Motor neuron (in vitro differentiated cells): ENCODE results near the gene RNF214. TPM values are rescaled to one million over a fixed set of nuclear protein-coding genes. Genes with fewer than 3 reads are reported as not detected.
"Not testable (repeated sequence)": the region's sequence is repeated elsewhere in the genome, so short reads cannot be mapped to it uniquely, and the experiment has no call there.

Source experiments
- ATAC-seq, 8 experiments: fragments of 200-7000 bp; cut with Tn5 transposase; replicated peaks in 6 of 8; 2 replicates each; pipeline ENCODE4 v1.8.0; 2021; ENCODE audit warnings: mild to moderate bottlenecking in 8 of 8, moderate library complexity in 8 of 8
- H3K27ac ChIP-seq, 2 donors: fragments of 250-450 bp; sonication (Bioruptor Pico); 2 replicates each; pipeline ENCODE4 v1.9.0; 2021; ENCODE audit warnings: antibody characterized with exemption in 2 of 2, mild to moderate bottlenecking in 2 of 2, moderate library complexity in 1 of 2
- H3K4me1 ChIP-seq, 2 donors: fragments of 250-450 bp; sonication (Bioruptor Pico); replicated peaks in 1 of 2; 2 replicates each; pipeline ENCODE4 v1.6.1; 2021; ENCODE audit warnings: antibody characterized with exemption in 2 of 2, mild to moderate bottlenecking in 2 of 2, moderate library complexity in 1 of 2
- H3K4me3 ChIP-seq, 5 donors: fragments of 250-450 bp; sonication (Bioruptor Pico); 2 replicates each; pipeline ENCODE4 v1.9.0; 2021; ENCODE audit warnings: antibody characterized with exemption in 5 of 5, mild to moderate bottlenecking in 5 of 5, moderate library complexity in 4 of 5
- WGBS, 10 experiments: fragments of 450-650 bp; shearing (Covaris generic); methylation state at CpG; one replicate each; pipeline ENCODE4 v1.0.0; 2022; 5-methylcytosine and 5-hydroxymethylcytosine counted together
- in situ Hi-C, 9 experiments: fragments of 400-800 bp; cut with MboI; loops; one replicate each; pipeline ENCODE4 v1.15.0; 2021; ENCODE audit warnings: low sequenced_read_pairs in 9 of 9, low pct_unique_long_range_greater_than_20kb in 2 of 9; ENCODE audit not compliant: unreplicated experiment in 9 of 9
- total RNA-seq, 8 experiments: library from RNA; unstranded; fragments of 300-600 nt; gene quantifications; 2 replicates each; pipeline versions ENCODE4 v1.2.3 to v1.2.4, GENCODE V29; 2022

Gene RNF214
- total RNA-seq, 8 experiments from 2014 or later, result 10.2 to 33.0 (median 21.2) TPM

GRCh38 chr11:117238221-117238620, 5.8 kb downstream of the RNF214 start:
- 80 to 100% (median 95%) methylated on average over 1 to 5 of the region's 5 CpGs; no CpG with 5 or more reads in 1 of the 10 experiments for WGBS, 10 experiments
- Histone ChIP-seq H3K27ac (no peak overlapping the region), H3K4me3 (no peak overlapping the region), H3K4me1 (peaks cover 5 to 11% of the 10 kb centered on the region in 2 donors)
- no peak for ATAC-seq
- in situ Hi-C loops, result no loop called here

- H3K4me3 ChIP-seq, result no peak overlapping the region
- peaks cover 0 to under 1% of the 10 kb centered on the region in 2 donors for H3K4me1 ChIP-seq
- peak in 2 of 8 experiments; percentile 97 to 99 for ATAC-seq
- no peak overlapping the region for H3K27ac ChIP-seq
- in situ Hi-C loops, result no loop called here
- WGBS, 10 experiments, result 14 to 100% (median 77%) methylated on average over 1 to 5 of the region's 6 CpGs; no CpG with 5 or more reads in 1 of the 10 experiments
These were observed 6.8 kb downstream of the RNF214 start for GRCh38 chr11:117239295-117239694.

- Histone ChIP-seq H3K27ac (no peak overlapping the region), H3K4me3 (no peak overlapping the region), H3K4me1 (no peaks in the 10 kb centered on the region)
- in situ Hi-C loops, result no loop called here
- ATAC-seq, result no peak
- WGBS, 10 experiments, result 57 to 100% (median 100%) methylated on average over 1 to 4 of the region's 4 CpGs; no CpG with 5 or more reads in 4 of the 10 experiments
These were observed 15.9 kb downstream of the RNF214 start for GRCh38 chr11:117248341-117248740.

- in situ Hi-C loops, result no loop called here
- no peak overlapping the region for H3K4me3 ChIP-seq
- ATAC-seq, result no peak
- no peaks in the 10 kb centered on the region for H3K4me1 ChIP-seq
- H3K27ac ChIP-seq, result no peak overlapping the region
- WGBS, 10 experiments, result 76 to 100% (median 96%) methylated on average over 1 to 4 of the region's 4 CpGs
These were observed 17.1 kb downstream of the RNF214 start for GRCh38 chr11:117249571-117249970.

- in situ Hi-C loops, result no loop called here
- no peak overlapping the region for H3K4me3 ChIP-seq
- 83 to 100% (median 100%) methylated on average over 1 to 2 of the region's 10 CpGs; no CpG with 5 or more reads in 4 of the 10 experiments for whole genome bisulfite sequencing, 10 experiments
- ATAC-seq, result no peak
- H3K27ac ChIP-seq, result no peak overlapping the region
- H3K4me1 ChIP-seq, result no peaks in the 10 kb centered on the region
These were observed 19.0 kb downstream of the RNF214 start for GRCh38 chr11:117251506-117251905.

GRCh38 chr11:117255966-117256365, 23.5 kb downstream of the RNF214 start:
- H3K4me1 ChIP-seq, result no peaks in the 10 kb centered on the region
- in situ Hi-C loops, result no loop called here
- H3K27ac ChIP-seq, result no peak overlapping the region
- no peak for ATAC-seq
- WGBS, 10 experiments, result 31 to 100% (median 92%) methylated on average over 1 to 3 of the region's 3 CpGs
- no peak overlapping the region for H3K4me3 ChIP-seq

- no peaks in the 10 kb centered on the region for H3K4me1 ChIP-seq
- no peak overlapping the region for H3K27ac ChIP-seq
- peak in 2 of 8 experiments; percentile 38 to 65 for ATAC-seq
- in situ Hi-C loops, result no loop called here
- 0 to 100% (median 41%) methylated on average over 1 to 2 of the region's 2 CpGs; no CpG with 5 or more reads in 2 of the 10 experiments for WGBS, 10 experiments
- H3K4me3 ChIP-seq, result no peak overlapping the region
These were observed 24.1 kb downstream of the RNF214 start for GRCh38 chr11:117256573-117256972.

- Histone ChIP-seq H3K4me3 (no peak overlapping the region), H3K27ac (no peak overlapping the region), H3K4me1 (no peaks in the 10 kb centered on the region)
- in situ Hi-C loops, result no loop called here
- WGBS, 10 experiments, result 48 to 100% (median 89%) methylated on average over 2 of the region's 2 CpGs; no CpG with 5 or more reads in 1 of the 10 experiments
- ATAC-seq, result no peak
These were observed 26.1 kb downstream of the RNF214 start for GRCh38 chr11:117258576-117258975.

GRCh38 chr11:117259417-117259816, 26.9 kb downstream of the RNF214 start:
- in situ Hi-C loops, result no loop called here
- H3K27ac ChIP-seq, result no peak overlapping the region
- H3K4me1 ChIP-seq, result no peaks in the 10 kb centered on the region
- WGBS, 10 experiments, result 8 to 100% (median 75%) methylated on average over 1 of the region's 1 CpG; no CpG with 5 or more reads in 3 of the 10 experiments
- H3K4me3 ChIP-seq, result no peak overlapping the region
- no peak for ATAC-seq

GRCh38 chr11:117264624-117265323, 32.3 kb downstream of the RNF214 start:
- H3K27ac ChIP-seq, H3K4me3 ChIP-seq, in situ Hi-C loops, ATAC-seq, H3K4me1 ChIP-seq: not testable (repeated sequence)
- whole genome bisulfite sequencing, 10 experiments, result 86 to 100% (median 95%) methylated on average over 2 to 7 of the region's 7 CpGs; no CpG with 5 or more reads in 1 of the 10 experiments

- no peak for ATAC-seq
- Histone ChIP-seq H3K4me1 (no peaks in the 10 kb centered on the region), H3K4me3 (no peak overlapping the region), H3K27ac (no peak overlapping the region)
- in situ Hi-C loops, result no loop called here
- WGBS, 10 experiments, result 67 to 100% (median 93%) methylated on average over 1 to 2 of the region's 2 CpGs
These were observed 33.3 kb downstream of the RNF214 start for GRCh38 chr11:117265745-117266144.

- no peak overlapping the region for H3K27ac ChIP-seq
- WGBS, 10 experiments, result 63 to 100% (median 91%) methylated on average over 1 to 2 of the region's 2 CpGs; no CpG with 5 or more reads in 2 of the 10 experiments
- H3K4me3 ChIP-seq, result no peak overlapping the region
- in situ Hi-C loops, result no loop called here
- H3K4me1 ChIP-seq, result no peaks in the 10 kb centered on the region
- no peak for ATAC-seq
These were observed 37.4 kb downstream of the RNF214 start for GRCh38 chr11:117269856-117270255.

- no peak overlapping the region for H3K4me3 ChIP-seq
- in situ Hi-C loops, result no loop called here
- 69 to 100% (median 90%) methylated on average over 2 to 4 of the region's 4 CpGs; no CpG with 5 or more reads in 1 of the 10 experiments for WGBS, 10 experiments
- no peaks in the 10 kb centered on the region for H3K4me1 ChIP-seq
- no peak for ATAC-seq
- H3K27ac ChIP-seq, result no peak overlapping the region
These were observed 38.7 kb downstream of the RNF214 start for GRCh38 chr11:117271208-117271607.

- H3K4me3 ChIP-seq, in situ Hi-C loops, H3K27ac ChIP-seq, ATAC-seq, H3K4me1 ChIP-seq: not testable (repeated sequence)
- 60 to 100% (median 100%) methylated on average over 1 to 2 of the region's 5 CpGs; no CpG with 5 or more reads in 2 of the 10 experiments for WGBS, 10 experiments
These were observed 39.7 kb downstream of the RNF214 start for GRCh38 chr11:117272175-117272574.
